ENCODE data around the gene PGBD4. TPM values are rescaled to one million over a fixed set of nuclear protein-coding genes. Genes with fewer than 3 reads are reported as not detected.

Gene PGBD4
- total and polyA plus RNA-seq, 2 of the 13 experiments (the other 11 are each of a cell fraction or from before 2014, with no cell fraction given): 1.4 to 1.7 TPM

DNA sequence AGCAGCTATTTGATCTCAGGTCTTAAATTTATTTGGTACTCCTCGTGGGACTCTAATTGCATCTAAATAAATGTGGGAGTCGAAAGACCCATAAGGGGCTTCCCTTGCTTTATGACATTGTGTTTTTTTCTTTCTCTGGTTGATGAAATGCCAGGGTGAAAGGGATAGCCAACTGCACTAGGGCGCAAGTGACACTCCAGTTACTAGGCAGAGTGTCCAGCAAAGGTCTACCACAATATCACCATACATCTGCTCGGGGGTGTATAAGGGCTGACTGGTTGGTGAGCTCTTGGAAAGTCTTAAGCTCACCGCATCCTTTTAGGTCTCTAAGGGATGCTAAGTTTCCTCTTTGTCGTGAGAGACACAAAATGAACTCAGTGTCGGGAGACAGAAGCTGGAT, 54.0 kb downstream of the PGBD4 start:
- FAIRE-seq: no peak

More for the DNA sequence above, 54.0 kb downstream of the PGBD4 start:
- intact Hi-C loops (cut with micrococcal nuclease; ENCODE audit: unreplicated experiment) (no loop called here), in situ Hi-C loops (cut with HindIII; ENCODE audit: extremely low pct_ligation_motif_present, low pct_unique_long_range_greater_than_20kb) (no loop called here)
- H3K27me3 ChIP-seq (ENCODE audit: control insufficient read depth in 1 of 2, insufficient read depth in 2 of 2, low read length in 2 of 2): no peaks in the 10 kb centered on the region
- H4K20me1 ChIP-seq (ENCODE audit: insufficient read depth, low read length): no peaks in the 10 kb centered on the region
- peaks cover 0 to 37% of the 10 kb centered on the region in 2 experiments; a peak in 3 of 5 replicates for H3K36me3 ChIP-seq (replicated peaks in 1 of 2; ENCODE audit: control insufficient read depth in 1 of 2, insufficient read depth in 2 of 2, low read length in 2 of 2)
- DNase-seq (ENCODE audit: low spot score): no peak
- ChIA-PET POLR2A (no interaction called here), CTCF (ENCODE audit: low intra/inter-chr PET ratio, low total read pairs) (no interaction called here)
- peaks cover 20% of the 10 kb centered on the region for H3K4me1 ChIP-seq (ENCODE audit: insufficient read depth, low read length)
- TF ChIP-seq, protein P1, sequence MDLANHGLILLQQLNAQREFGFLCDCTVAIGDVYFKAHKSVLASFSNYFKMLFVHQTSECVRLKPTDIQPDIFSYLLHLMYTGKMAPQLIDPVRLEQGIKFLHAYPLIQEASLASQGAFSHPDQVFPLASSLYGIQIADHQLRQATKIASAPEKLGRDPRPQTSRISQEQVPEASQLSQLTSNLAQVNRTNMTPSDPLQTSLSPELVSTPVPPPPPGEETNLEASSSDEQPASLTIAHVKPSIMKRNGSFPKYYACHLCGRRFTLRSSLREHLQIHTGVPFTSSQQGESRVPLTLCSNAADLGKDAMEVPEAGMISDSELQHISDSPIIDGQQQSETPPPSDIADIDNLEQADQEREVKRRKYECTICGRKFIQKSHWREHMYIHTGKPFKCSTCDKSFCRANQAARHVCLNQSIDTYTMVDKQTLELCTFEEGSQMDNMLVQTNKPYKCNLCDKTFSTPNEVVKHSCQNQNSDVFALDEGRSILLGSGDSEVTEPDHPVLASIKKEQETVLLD (CRISPR knock-in tag; IDR thresholded peaks at IDR 0.05; ENCODE audit: low read depth): no peak
- TF ChIP-seq RFX5 (IDR thresholded peaks at IDR 0.05; ENCODE audit: low read depth, low read length): peak; percentile 88
- H3K4me3 ChIP-seq (replicated peaks in 1 of 3; ENCODE audit: insufficient read depth in 1 of 3, low read depth in 2 of 3, low read length in 3 of 3): no peak overlapping the region
- H3K9ac ChIP-seq (ENCODE audit: insufficient read depth, low read depth, low read length): no peak overlapping the region
- no peak for ATAC-seq
- no peak overlapping the region for H2AFZ ChIP-seq (ENCODE audit: low read length)
- H3K4me2 ChIP-seq (ENCODE audit: low read depth, low read length): no peak overlapping the region
- no peak overlapping the region for H3K27ac ChIP-seq (ENCODE audit: extremely low read length, insufficient read depth, low read length)
- H3K9me3 ChIP-seq (ENCODE audit: low read length): peaks cover 17% of the 10 kb centered on the region
- BruUV-seq (replicated peaks): no TSS peak
- no peaks in the 10 kb centered on the region for H3K79me2 ChIP-seq (ENCODE audit: insufficient read depth, low read length)
- 93% methylated on average over 7 of the region's 7 CpGs for WGBS (ENCODE audit: low lambda C conversion rate)

Other genes with a start within 250 kb of the PGBD4 start
- not detected in 2 replicates for gene CHRM5, start 133.6 kb upstream of the PGBD4 start, total RNA-seq (2016; rRNA removed; fragmentation: Illumina TruSeq; extraction: Trizol)
- gene CHRM5, start 133.6 kb upstream of the PGBD4 start, polyA plus RNA-seq (2011; rRNA removed): not detected in 2 replicates
- 16.8 and 17.5 TPM in 2 replicates for gene AVEN, start 62.9 kb upstream of the PGBD4 start, total RNA-seq (2016; rRNA removed; fragmentation: Illumina TruSeq; extraction: Trizol)
- gene AVEN, start 62.9 kb upstream of the PGBD4 start, polyA plus RNA-seq (2011; rRNA removed): 4.4 TPM in 2 replicates
- 29.3 and 46.8 TPM in 2 replicates for gene EMC7, start 221 bp upstream of the PGBD4 start, total RNA-seq (2016; rRNA removed; fragmentation: Illumina TruSeq; extraction: Trizol)
- gene EMC7, start 221 bp upstream of the PGBD4 start, polyA plus RNA-seq (2011; rRNA removed): 97.7 and 113 TPM in 2 replicates
- 42.8 and 43.9 TPM in 2 replicates for gene KATNBL1, start 108.0 kb downstream of the PGBD4 start, total RNA-seq (2016; rRNA removed; fragmentation: Illumina TruSeq; extraction: Trizol)
- gene KATNBL1, start 108.0 kb downstream of the PGBD4 start, polyA plus RNA-seq (2011; rRNA removed): 19.3 and 23.4 TPM in 2 replicates
- 104 and 113 TPM in 2 replicates for gene EMC4, start 122.9 kb downstream of the PGBD4 start, total RNA-seq (2016; rRNA removed; fragmentation: Illumina TruSeq; extraction: Trizol)
- 63.7 and 66.9 TPM in 2 replicates for gene EMC4, start 122.9 kb downstream of the PGBD4 start, polyA plus RNA-seq (2011; rRNA removed)
- 10.1 and 15.2 TPM in 2 replicates for gene SLC12A6, start 235.7 kb downstream of the PGBD4 start, total RNA-seq (2016; rRNA removed; fragmentation: Illumina TruSeq; extraction: Trizol)
- 27.9 and 30.1 TPM in 2 replicates for gene SLC12A6, start 235.7 kb downstream of the PGBD4 start, polyA plus RNA-seq (2011; rRNA removed)
- gene NOP10, start 241.1 kb downstream of the PGBD4 start, total RNA-seq (2016; rRNA removed; fragmentation: Illumina TruSeq; extraction: Trizol): 239 and 316 TPM in 2 replicates
- gene NOP10, start 241.1 kb downstream of the PGBD4 start, polyA plus RNA-seq (2011; rRNA removed): 369 and 407 TPM in 2 replicates
- not detected in 2 replicates for gene NUTM1, start 241.2 kb downstream of the PGBD4 start, total RNA-seq (2016; rRNA removed; fragmentation: Illumina TruSeq; extraction: Trizol)
- not detected in 2 replicates for gene NUTM1, start 241.2 kb downstream of the PGBD4 start, polyA plus RNA-seq (2011; rRNA removed)

Data from HepG2 (cell line).